ENCODE results near the gene ENPP1.

Gene ENPP1

DNA sequence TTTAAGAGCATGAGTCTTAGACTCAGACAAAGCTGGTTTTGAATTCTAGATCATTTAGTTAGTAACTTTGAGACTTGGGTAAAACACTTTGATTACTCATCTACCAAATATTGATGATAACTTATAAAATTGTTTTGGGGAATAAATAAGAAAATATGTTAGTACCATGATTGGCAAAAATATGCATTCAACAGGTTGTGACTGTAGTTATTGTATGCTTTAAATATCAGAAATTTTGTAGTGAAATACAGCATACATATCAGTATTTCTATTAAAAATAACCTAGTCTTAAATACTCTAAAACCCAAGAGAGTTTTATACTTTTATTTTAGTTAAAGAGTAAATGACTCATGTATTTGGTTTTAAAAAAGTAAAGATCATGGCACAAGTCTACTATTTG is 68.7 kb downstream of the ENPP1 start:
- no peak overlapping the region for H3K27ac ChIP-seq
- no peak for TF ChIP-seq ZFX (IDR thresholded peaks at IDR 0.05)
- TF ChIP-seq, protein P1, sequence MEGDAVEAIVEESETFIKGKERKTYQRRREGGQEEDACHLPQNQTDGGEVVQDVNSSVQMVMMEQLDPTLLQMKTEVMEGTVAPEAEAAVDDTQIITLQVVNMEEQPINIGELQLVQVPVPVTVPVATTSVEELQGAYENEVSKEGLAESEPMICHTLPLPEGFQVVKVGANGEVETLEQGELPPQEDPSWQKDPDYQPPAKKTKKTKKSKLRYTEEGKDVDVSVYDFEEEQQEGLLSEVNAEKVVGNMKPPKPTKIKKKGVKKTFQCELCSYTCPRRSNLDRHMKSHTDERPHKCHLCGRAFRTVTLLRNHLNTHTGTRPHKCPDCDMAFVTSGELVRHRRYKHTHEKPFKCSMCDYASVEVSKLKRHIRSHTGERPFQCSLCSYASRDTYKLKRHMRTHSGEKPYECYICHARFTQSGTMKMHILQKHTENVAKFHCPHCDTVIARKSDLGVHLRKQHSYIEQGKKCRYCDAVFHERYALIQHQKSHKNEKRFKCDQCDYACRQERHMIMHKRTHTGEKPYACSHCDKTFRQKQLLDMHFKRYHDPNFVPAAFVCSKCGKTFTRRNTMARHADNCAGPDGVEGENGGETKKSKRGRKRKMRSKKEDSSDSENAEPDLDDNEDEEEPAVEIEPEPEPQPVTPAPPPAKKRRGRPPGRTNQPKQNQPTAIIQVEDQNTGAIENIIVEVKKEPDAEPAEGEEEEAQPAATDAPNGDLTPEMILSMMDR (conservative IDR thresholded peaks at IDR 0.05): no peak

DNA sequence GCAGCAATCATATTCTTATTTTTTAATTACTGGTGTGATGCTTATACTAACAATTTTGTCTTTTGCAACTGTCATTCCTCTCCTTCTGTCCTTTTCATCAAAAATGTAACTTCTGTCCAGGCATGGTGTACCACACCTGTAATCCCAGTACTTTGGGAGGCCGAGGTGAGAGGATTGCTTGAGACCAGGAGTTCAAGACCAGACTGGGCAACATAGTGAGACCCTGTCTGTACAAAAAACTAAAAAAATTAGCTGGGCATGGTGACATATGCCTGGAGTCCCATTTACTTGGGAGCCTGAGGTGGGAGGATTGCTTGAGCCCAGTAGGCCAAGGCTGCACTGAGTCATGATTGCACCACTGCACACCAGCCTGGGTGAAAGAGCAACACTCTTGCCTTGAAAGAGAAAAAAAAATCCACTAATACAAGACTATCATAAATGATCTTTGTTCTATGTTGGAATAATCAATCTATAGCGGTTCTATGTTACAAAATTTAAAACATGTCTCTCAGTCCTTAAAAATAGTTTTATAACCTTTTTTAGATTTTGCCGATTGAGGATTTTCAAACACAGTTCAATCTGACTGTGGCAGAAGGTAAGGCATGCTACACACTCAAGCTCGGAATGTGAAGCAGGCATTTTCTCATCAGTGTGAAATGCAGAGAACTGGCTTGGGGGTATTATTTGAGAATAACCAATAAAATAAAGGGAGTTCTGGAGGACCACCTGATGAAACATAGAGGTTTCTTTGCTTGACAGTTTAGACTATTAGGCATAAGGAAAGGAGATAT is 70.4 kb downstream of the ENPP1 start:
- no peak for TF ChIP-seq ZFX (IDR thresholded peaks at IDR 0.05)
- TF ChIP-seq, protein P1 (conservative IDR thresholded peaks at IDR 0.05): no peak

DNA sequence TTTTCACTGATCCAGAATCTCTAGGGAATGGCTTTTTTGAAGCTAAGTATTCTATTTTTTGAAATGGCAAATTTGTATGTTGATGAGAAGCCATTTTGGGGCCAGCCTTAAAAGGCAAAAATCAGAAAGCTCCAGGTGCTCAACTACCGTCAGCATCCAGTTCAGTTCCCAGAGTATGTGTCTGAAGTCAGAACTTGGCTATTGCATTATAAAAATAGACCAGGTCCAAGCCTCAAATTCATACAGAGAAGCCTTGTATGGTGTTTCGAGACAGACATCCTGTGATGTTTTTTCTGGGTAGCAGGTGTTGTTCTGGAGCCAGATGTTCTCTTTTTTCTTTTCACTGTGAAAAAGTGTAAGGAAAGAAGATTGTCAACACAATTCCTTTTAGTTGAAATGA is 75.2 kb downstream of the ENPP1 start:
- no peak overlapping the region for H3K27ac ChIP-seq
- TF ChIP-seq, protein P1 (conservative IDR thresholded peaks at IDR 0.05): no peak
- TF ChIP-seq ZFX (IDR thresholded peaks at IDR 0.05): no peak

More for the DNA sequence above, 70.4 kb downstream of the ENPP1 start:
- H3K27ac ChIP-seq: no peak overlapping the region

DNA sequence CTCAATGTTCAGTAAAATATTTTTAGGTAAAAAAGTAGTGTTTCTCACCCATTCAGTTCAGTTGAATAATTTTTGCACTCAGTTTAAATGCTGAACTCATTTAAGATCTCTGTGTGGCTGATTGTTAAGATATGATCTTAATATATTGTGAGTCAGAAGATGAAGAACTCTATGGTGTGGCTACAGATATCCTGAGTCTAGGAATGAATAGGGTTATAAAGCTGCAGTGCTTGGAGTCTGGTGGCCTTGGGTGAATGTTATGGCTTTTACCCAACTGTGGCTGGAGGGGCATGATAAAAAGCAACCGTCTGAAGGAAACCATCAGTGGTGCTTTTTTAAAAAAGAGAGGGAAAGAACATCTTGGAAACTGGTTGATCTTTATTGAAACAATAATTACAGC is 77.4 kb downstream of the ENPP1 start:
- no peak overlapping the region for H3K27ac ChIP-seq
- TF ChIP-seq, protein P1 (conservative IDR thresholded peaks at IDR 0.05): no peak
- no peak for TF ChIP-seq ZFX (IDR thresholded peaks at IDR 0.05)

DNA sequence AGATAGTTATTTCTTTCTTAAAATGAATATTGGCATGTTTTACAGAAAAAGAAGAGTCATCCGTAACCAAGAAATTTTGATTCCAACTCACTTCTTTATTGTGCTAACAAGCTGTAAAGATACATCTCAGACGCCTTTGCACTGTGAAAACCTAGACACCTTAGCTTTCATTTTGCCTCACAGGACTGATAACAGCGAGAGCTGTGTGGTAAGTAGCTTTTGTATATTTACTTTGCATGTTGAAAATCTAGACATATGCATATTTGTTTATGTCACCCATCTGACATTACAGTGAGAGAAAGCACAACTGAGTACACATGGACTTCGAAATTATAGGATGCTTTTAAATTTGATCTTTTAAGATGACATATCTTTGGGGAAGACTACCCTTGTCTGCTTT is 78.7 kb downstream of the ENPP1 start:
- TF ChIP-seq ZFX (IDR thresholded peaks at IDR 0.05): no peak
- TF ChIP-seq, protein P1 (conservative IDR thresholded peaks at IDR 0.05): no peak
- H3K27ac ChIP-seq: no peak overlapping the region

DNA sequence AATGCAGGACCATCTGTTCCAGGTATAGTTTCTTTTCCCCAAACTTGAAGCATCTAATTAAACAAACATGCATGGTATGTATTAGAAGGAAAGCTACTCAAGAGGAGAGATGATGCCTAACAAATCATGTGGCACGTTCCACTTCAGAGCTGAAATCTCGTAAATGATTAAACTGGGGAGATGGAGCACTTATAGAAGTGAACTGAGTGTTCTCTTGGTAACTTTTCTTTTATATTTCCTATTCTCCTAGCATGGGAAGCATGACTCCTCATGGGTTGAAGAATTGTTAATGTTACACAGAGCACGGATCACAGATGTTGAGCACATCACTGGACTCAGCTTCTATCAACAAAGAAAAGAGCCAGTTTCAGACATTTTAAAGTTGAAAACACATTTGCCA is 82.3 kb downstream of the ENPP1 start:
- H3K27ac ChIP-seq: no peak overlapping the region
- TF ChIP-seq, protein P1 (conservative IDR thresholded peaks at IDR 0.05): no peak

DNA sequence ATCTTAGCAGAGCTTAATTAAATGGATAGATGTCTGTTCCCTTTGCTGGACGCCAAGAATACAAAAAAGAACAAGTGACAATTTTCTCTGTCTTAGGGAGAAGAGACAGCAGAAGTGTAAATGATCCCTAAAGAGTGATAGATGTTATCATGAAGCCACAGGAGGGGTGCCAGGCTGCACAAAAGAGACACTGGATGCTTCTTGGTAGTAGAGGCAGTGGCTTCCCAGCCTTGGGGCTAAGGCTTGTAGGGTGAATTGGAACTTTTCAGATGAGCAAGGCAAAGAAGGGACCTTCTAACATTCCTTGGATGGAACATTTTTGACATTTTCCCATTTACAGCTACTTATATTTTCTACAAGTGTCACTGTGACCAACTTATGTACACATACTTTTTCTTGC is 85.4 kb downstream of the ENPP1 start:
- TF ChIP-seq, protein P1 (conservative IDR thresholded peaks at IDR 0.05): no peak

More for the DNA sequence above, 85.4 kb downstream of the ENPP1 start:
- H3K27ac ChIP-seq: no peak overlapping the region
